D721Med (cell line): ENCODE measurements around the gene CNGA3.

Experiments used
- DNase-seq: peaks from one replicate; pipeline ENCODE4 v3.0.0; 2011; ENCODE audit warnings: low spot score; ENCODE audit not compliant: insufficient read length
- FAIRE-seq: peaks from 2 replicates; lab custom pipeline; 2011; peaks lifted over from hg19 to GRCh38; lab: Jason Lieb, UNC
- CTCF ChIP-seq: IDR thresholded peaks from 2 replicates; pipeline ENCODE4 v1.5.1; 2012; ENCODE audit warnings: mild to moderate bottlenecking, control low read depth; ENCODE audit not compliant: insufficient read depth; ENCODE audit errors: missing control alignments

The CNGA3 gene

GRCh38 chr2:98416383-98417159 lies 70.3 kb downstream of the CNGA3 start:
- FAIRE-seq (no peak), DNase-seq (no peak)
- TF ChIP-seq CTCF = no peak

- no peak for DNase-seq
Measured at GRCh38 chr2:98419544-98419943, 73.3 kb downstream of the CNGA3 start.

GRCh38 chr2:98419977-98420725 lies 73.9 kb downstream of the CNGA3 start:
- DNase-seq (no peak), FAIRE-seq (no peak)
- no peak for TF ChIP-seq CTCF

More at GRCh38 chr2:98419544-98419943, 73.3 kb downstream of the CNGA3 start:
- FAIRE-seq = no peak
- no peak for TF ChIP-seq CTCF

GRCh38 chr2:98422449-98422848 lies 76.2 kb downstream of the CNGA3 start:
- TF ChIP-seq CTCF = no peak

GRCh38 chr2:98426771-98427170 lies 80.5 kb downstream of the CNGA3 start:
- FAIRE-seq (no peak), DNase-seq (no peak)
- no peak for TF ChIP-seq CTCF

More at GRCh38 chr2:98422449-98422848, 76.2 kb downstream of the CNGA3 start:
- FAIRE-seq (no peak), DNase-seq (no peak)

GRCh38 chr2:98432145-98432544 lies 85.9 kb downstream of the CNGA3 start:
- TF ChIP-seq CTCF = no peak
- no peak for FAIRE-seq
- no peak for DNase-seq
